ENCODE data around the gene RNF32.
"Not testable (repeated sequence)": the region's sequence is repeated elsewhere in the genome, so short reads cannot be mapped to it uniquely, and the experiment has no call there.

Gene RNF32

DNA sequence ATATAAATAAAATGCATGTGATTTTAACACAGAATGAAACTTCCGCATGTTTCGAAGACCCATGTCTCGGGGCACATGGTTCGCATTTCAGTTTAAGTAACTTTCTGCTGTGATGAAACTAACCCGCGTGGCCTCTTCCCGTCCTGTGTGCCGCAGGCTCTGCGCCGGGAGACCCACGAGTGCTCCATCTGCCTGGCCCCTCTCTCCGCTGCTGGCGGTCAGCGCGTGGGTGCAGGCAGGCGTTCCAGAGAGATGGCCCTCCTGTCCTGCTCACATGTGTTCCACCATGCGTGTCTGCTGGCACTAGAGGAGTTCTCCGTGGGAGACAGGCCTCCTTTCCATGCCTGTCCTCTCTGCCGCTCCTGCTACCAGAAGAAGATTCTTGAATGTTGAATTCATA is 35.7 kb downstream of the RNF32 start:
- no peak for DNase-seq

DNA sequence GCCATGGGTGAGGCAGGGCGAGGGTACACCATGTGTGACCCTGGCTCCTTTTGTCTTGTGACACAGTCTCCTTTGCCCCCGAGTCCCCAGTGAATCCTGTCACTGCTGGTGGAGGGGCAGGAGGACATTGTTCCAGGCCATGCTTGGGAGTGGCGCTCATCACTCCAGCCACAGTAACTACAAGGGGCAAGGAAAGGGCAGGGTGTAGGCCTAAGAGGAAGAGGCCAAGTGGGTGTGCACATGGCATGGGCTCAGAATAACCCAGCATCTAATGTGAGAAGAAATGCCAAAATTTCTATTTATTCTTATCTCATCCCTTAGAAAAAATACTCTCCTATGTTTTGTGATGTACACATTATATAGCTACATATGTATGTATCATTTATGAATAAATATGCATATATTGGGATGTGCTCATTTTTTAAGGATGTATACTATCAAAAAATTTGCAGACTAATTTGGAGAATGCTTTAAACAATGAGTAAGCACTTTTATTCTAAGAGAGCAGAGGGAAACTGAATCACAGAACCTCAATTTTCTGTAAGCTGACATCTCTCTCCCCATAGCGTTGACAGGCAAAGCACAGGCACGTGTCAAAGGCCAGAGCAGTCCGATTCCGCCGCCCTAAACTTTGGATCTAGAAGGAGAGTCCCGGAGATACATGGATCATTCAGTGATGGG is 36.9 kb downstream of the RNF32 start:
- DNase-seq, result no peak

DNA sequence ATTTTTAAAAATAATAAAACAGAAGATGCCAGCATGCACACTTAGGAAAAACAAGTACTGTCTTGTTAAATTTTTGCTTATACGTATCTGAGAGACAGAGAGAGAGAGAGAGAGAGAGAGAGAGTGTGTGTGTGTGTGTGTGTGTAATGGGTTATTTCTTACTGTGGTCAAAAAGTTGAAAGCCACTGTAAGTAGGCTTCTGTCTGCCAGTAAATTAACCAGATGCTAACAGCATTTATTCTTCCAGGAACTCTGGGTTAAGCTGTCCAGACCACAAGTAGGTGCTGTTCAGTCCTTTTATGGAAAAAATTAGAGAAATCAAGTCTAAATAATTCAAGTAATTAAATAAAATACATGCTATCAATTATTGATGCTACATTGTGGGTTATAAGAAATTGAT is 39.7 kb downstream of the RNF32 start:
- no peak for DNase-seq

DNA sequence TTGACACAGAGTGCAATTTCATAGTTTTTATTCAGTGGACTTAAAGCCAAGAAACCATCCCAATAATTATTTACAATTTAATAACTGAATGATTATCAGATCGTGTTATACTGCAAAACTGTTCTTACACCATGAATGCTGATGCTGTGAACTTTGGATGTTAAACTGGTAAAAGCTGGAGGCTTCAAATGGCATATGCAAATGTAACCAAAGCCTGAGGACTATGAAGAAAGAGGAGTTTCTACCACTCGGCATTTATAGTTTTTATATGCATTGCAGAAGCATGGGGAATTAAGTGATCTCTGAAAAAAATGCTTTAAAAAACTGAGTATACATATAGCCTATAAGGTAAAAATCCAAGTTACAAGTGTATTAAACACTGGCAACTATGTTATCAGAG is 42.4 kb downstream of the RNF32 start:
- DNase-seq, result no peak

- no peak for DNase-seq
Measured at GRCh38 chr7:156684251-156684650, 43.7 kb downstream of the RNF32 start.

DNA sequence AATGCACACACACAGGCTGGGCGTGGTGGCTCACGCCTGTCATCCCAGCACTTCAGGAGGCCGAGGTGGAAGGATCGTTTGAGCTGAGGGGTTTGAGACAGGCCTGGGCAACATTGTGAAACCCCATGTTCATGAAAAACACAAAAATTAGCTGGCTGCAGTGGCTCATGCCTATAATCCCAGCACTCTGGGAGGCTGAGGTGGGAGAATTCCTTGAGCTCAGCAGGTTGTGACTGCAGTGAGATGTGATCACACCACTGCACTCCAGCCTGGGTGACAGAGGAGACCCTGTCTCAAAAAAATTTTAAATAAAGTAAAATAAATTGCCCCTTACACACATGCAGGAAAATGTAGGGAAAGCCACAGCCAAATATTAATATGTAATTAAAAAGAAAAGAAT is 44.1 kb downstream of the RNF32 start:
- no peak for DNase-seq

GRCh38 chr7:156691764-156692163 is 51.2 kb downstream of the RNF32 start:
- DNase-seq, result no peak

DNA sequence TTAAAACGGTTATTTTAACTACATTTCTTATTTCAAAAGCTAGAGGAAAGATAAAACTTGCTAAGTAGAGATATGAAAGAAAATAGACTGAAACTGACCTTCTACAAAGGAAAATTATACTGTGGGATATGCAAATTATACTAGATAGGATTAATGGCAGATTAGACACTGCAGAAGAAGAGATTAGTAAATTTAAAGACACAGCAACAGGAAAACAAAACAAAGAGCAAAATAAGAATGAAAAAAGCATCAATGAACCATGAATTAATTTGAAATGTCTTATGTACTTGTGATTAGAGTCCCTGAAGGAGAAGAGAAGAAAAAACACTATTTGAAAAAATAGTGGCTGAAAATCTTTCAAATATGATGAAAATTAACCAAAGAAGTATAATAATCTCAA is 52.3 kb downstream of the RNF32 start:
- no peak for DNase-seq

DNA sequence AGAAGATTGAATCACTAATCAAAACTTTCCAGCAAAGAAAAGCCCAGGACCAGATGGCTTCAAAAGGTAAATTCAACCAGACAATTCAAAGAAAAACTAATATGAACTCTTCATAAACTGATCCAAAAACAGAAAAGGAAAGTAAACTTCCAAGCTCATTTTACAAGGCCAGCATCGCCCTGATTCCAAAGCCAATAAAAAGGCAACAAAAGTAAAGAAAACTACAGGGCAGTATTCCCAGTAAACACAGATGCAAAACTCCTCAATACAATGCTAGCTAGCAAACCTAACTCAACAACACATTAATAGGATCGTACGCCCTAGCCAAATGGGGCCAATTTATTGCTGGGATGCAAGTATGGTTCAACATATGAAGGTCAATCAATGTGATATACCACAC is 53.1 kb downstream of the RNF32 start:
- no peak for DNase-seq

DNA sequence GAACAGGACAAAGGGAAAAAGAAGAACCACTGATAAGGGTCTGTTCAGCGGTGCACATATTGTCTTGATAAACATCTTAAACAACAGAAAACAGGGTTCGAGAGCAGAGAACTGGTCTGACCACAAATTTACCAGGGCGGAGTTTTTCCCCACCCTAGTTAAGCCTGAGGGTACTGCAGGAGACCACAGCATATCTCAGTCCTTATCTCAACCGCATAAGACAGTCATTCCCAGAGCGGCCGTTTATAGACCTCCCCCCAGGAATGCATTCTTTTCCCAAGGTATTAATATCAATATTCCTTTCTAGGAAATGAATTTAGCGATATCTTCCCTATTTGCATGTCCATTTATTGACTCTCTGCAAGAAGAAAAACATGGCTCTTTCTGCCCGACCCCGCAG is 56.7 kb downstream of the RNF32 start:
- DNase-seq, result not testable (repeated sequence)

DNA sequence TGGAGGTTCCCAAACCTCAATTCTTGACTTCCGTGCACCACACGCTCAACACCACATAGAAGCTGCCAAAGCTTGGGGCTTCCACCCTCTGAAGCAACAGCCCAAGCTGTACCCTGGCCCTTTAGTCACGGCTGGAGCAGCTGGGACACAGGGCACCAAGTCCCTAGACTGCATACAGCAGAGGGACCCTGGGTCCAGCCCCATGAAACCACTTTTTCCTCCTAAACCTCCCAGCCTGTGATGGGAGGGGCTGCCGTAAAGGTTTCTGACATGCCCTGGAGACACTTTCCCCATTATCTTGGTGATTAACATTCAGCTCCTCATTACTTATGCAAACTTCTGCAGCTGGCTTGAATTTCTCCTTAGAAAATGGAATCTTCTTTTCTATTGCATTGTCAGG is 57.9 kb downstream of the RNF32 start:
- not testable (repeated sequence) for DNase-seq

GRCh38 chr7:156701787-156702186 is 61.2 kb downstream of the RNF32 start:
- not testable (repeated sequence) for DNase-seq

- no peak for DNase-seq
Measured at GRCh38 chr7:156702399-156702798, 61.8 kb downstream of the RNF32 start.

- DNase-seq, result no peak
Measured at GRCh38 chr7:156703209-156703608, 62.6 kb downstream of the RNF32 start.

DNA sequence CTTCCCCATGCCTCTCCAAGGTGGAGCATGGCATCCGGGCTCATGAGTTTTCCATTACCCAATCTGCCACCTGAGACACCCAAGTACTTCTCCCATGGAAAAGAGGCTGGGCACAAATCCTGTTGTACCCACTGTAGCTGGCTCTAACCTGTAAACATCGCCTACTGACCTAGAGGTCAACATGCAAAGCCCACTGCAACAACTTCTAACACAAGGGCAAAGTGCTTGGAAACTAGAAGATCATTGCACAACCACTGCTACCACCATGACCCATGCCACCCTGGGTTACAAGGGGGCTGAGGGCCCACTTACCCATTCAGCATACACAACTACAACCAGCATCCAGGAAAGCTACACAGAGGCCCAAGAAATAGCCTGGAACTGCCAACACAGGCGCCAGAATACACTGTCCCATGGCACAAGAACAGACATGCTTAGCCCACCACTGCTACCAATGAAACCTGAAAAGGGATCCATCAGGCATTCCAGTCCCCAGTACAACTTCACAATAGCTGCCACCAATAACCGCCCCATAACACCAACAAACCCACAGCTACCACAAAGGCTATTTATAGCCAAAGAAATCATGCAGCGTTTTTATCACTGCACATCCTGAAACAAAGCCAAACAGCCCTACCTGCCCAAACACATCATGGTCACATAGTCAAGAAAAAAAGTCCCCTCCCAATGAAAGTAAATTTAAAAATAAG is 63.4 kb downstream of the RNF32 start:
- DNase-seq, result no peak

GRCh38 chr7:156722043-156722826 is 81.7 kb downstream of the RNF32 start:
- DNase-seq, result no peak

DNA sequence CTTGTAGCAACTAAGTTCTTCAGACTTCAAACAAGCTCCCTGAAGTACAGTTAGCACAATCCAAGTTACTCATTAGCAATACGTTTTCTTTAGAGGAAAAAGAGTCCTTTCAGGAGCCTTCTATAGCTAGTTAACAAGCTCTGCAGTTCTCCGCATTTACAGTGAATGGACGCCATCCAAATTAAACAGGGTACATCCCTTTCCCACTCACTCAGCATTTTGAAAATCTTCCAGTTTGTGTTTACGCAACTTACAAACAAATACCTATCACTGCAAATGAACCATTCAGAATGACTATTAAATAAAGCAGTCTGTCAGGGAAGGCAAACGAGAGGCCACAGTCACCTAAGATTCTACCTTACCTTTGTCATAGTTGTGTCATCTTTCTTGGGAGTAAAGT is 84.5 kb downstream of the RNF32 start:
- no peak for DNase-seq

- DNase-seq, result no peak
Measured at GRCh38 chr7:156725936-156726335, 85.4 kb downstream of the RNF32 start.

Measured in CD4-positive, alpha-beta T cell treated with Interleukin-12 subunit alpha and Interleukin-12 subunit beta, for 1 hour (primary cell).